GM21515 (cell line): ENCODE data around the gene TNRC6C.
"Not testable (repeated sequence)": the region's sequence is repeated elsewhere in the genome, so short reads cannot be mapped to it uniquely, and the experiment has no call there.

Experiments
- ATAC-seq: cut with Tn5 transposase; IDR thresholded peaks from one replicate; pipeline ENCODE4 v1.9.1; 2021; ENCODE audit not compliant: unreplicated experiment

TNRC6C gene

GRCh38 chr17:78111016-78111726, 152.7 kb downstream of the TNRC6C start:
- ATAC-seq: no peak

DNA sequence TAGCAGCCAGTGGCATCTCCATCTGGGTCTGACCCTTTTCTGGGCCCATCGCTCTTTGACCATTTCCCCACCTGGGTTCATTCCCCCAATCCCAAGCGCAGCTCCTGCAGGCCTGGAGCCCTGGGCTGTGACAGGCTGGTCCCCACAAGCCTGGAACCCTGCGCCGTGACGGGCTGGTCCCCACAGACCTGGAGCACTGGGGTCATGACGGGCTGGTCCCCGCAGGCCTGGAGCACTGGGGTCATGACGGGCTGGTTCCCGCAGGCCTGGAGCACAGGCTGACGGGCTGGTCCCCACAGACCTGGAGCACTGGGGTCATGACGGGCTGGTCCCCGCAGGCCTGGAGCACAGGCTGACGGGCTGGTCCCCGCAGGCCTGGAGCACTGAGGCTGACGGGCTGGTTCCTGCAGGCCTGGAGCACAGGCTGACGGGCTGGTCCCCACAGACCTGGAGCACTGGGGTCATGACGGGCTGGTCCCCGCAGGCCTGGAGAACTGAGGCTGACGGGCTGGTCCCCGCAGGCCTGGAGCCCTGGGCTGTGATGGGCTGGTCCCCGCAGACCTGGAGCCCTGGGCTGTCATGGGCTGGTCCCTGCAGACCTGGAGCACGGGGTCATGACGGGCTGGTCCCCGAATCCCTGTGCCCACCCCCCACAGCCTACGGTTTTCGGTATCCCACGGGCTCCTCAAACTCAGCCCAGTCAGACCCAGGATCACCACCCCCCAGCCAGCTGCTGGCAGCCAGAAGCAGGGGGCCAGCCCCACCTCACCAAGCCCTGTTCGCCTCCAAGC, 153.4 kb downstream of the TNRC6C start:
- ATAC-seq: no peak

- no peak for ATAC-seq
Measured at GRCh38 chr17:78112518-78113471, 154.3 kb downstream of the TNRC6C start.

- no peak for ATAC-seq
Measured at GRCh38 chr17:78113804-78114785, 155.6 kb downstream of the TNRC6C start.

- no peak for ATAC-seq
Measured at GRCh38 chr17:78114831-78115723, 156.6 kb downstream of the TNRC6C start.

GRCh38 chr17:78115803-78116202, 157.3 kb downstream of the TNRC6C start:
- not testable (repeated sequence) for ATAC-seq

- ATAC-seq: no peak
Measured at GRCh38 chr17:78116411-78116810, 157.9 kb downstream of the TNRC6C start.

DNA sequence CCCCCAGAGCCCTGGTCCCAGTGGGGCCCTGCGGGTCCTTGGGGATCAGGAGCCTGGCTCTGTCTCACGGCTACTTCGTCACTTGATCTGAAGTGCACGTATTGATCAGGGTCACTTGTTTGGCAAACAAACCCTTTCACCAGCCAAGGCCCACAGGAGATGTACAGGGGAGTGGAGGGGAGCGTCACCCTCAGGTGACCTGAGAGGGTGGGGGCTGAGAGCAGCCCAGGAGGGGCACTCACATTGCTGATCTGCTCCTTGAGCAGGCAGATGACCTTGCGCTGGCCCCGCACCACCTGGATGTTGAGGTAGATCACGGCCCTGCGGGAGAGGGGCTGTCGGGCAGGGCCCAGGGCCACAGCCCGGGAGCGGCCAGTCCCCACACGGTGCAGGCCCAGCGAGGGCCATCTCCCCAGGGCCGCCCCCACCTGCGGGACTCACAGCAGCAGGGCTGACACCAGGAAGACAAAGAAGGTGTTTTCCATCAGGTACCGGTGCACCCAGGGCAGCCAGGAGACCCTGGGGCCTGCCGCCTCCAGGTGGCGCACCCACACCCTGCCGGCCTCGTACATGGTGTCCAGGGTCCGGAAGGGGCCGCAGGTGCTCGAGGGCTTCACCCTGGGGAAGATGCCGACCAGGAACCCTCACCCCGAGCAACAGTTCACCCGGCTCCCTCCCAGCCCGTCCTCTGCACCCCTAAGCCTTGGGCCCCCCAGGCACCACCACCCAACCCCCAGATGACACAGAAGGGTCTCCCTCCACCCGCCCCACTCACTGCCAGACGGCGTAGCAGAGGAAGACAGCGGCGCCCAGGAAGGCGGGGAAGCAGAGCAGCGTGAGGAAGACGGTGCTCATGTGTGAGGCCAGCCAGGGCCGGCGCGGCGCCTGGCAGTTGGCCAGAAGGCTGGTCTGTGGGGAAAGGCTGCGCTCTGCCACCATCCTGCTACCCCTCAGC, 158.8 kb downstream of the TNRC6C start:
- no peak for ATAC-seq

GRCh38 chr17:78118801-78119241, 160.3 kb downstream of the TNRC6C start:
- ATAC-seq: no peak

- ATAC-seq: no peak
Measured at GRCh38 chr17:78120537-78120936, 162.0 kb downstream of the TNRC6C start.

DNA sequence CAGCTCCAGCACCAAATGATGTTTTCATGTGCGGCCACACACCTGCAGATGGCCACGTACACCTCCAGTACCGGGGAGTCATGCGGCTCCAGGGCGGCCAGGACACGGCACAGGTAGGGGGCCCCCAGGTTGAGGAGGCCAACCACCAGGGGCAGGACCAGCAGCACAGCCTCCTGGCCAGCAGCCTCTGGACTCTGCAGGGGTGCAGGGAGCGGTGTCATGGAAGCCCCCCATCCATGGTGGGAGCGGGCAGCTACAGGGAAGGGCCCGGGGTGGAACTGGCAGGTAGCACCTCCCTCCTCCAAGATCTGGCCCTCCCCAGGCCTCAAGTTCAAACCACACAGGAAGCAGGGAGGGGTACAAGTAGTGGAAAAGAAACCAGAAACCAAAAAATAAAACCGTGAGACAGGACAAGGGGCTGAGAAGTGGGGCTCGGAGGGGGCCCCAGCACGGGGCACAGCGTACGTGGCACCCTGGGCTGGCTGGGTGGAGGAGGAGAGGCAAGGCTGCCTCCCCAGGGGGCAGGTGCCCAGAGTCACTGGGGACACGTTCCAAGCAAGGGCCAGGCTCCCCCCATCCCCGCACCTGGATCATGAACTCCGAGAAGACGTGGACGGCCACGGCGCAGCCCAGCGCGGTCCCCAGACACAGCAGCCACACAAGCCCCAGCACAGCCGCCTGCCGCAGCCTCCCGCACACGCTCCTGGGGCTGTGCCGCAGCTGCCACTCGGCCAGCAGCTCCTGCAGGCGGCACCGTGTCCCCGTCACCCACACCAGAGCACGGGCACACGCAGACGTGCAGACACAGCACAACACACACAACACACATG, 162.7 kb downstream of the TNRC6C start:
- no peak for ATAC-seq

GRCh38 chr17:78121801-78122215, 163.3 kb downstream of the TNRC6C start:
- no peak for ATAC-seq

DNA sequence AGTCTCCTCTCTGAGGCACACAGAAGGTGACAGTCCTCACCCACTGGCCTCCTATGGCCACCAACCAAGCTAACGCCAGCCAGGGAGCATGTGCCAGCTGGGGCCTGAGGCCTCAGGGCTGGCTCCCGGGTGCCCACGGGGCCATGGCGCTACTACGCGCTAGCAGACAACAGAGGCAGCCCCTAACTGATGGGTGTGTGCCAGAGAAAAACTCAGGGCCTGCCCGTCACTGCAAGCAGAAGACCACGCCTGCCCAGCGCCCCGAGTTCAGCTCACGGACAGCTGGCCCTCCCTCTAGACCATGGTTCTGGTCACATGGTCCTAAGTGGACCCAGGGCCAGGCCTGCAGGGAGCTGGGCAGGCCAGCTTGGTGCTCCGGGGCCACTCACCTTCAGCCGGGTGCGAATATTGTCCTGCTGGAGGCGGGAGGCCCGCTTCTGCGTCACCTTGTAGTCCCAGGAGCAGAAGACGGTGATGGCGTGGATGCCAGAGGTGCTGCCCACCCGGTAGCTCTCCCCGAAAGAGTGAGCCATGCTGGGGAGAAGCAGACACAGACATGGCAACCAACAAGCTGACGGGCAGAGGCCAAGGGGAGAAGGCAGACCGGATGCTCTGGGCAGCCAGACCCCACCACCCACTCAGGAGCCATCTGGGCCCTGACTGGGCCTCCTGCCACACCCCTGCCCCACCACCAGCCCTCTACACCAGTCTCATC, 163.9 kb downstream of the TNRC6C start:
- ATAC-seq: no peak

- ATAC-seq: no peak
Measured at GRCh38 chr17:78122931-78123249, 164.4 kb downstream of the TNRC6C start.

DNA sequence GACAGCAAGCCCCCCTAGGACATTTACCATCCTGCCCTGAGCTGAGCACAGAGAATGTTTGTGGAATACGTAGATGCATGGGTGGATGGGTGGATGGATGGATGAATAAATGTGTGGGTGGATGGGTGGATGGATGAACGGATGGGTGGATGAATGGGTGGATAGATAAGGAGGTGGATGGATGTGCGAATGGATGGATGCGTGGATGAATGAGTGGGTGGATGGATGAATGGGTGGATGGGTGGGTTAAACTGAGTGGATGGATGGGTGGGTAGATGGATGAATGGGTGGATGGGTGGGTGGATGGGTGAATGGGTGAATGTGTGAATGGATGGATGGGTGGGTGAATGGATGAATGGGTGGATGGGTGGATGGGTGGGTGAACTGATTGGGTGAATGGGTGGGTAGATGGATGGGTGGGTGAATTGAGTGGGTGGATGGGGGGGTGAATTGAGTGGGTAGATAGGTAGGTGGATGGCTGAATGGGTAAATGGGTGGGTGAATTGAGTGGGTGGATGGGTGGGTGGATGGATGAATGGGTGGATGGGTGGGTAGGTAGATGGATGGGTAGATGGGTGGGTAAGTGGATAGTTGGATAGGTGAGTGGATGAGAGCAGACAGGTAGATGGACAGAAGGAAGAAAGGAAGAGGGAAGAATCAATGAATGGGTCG, 164.9 kb downstream of the TNRC6C start:
- no peak for ATAC-seq
